Measurements from ENCODE around the gene GSTA1.

GRCh38 chr6:52754443-52754842, 49.2 kb downstream of the GSTA1 start:
- TF ChIP-seq CTCF (IDR thresholded peaks at IDR 0.05), result no peak
- TF ChIP-seq POLR2AphosphoS5 (IDR thresholded peaks at IDR 0.05; ENCODE audit: low read depth, low read length), result no peak
- no peak for TF ChIP-seq SIN3A (IDR thresholded peaks at IDR 0.05; ENCODE audit: borderline replicate concordance, insufficient read depth, low read depth, low read length)
- TF ChIP-seq, protein P1, sequence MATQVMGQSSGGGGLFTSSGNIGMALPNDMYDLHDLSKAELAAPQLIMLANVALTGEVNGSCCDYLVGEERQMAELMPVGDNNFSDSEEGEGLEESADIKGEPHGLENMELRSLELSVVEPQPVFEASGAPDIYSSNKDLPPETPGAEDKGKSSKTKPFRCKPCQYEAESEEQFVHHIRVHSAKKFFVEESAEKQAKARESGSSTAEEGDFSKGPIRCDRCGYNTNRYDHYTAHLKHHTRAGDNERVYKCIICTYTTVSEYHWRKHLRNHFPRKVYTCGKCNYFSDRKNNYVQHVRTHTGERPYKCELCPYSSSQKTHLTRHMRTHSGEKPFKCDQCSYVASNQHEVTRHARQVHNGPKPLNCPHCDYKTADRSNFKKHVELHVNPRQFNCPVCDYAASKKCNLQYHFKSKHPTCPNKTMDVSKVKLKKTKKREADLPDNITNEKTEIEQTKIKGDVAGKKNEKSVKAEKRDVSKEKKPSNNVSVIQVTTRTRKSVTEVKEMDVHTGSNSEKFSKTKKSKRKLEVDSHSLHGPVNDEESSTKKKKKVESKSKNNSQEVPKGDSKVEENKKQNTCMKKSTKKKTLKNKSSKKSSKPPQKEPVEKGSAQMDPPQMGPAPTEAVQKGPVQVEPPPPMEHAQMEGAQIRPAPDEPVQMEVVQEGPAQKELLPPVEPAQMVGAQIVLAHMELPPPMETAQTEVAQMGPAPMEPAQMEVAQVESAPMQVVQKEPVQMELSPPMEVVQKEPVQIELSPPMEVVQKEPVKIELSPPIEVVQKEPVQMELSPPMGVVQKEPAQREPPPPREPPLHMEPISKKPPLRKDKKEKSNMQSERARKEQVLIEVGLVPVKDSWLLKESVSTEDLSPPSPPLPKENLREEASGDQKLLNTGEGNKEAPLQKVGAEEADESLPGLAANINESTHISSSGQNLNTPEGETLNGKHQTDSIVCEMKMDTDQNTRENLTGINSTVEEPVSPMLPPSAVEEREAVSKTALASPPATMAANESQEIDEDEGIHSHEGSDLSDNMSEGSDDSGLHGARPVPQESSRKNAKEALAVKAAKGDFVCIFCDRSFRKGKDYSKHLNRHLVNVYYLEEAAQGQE (IDR thresholded peaks at IDR 0.05; ENCODE audit: insufficient read depth in 1 of 2, low read depth in 2 of 2, low read length in 1 of 2), result no peak
- no peak for TF ChIP-seq TCF7L2 (IDR thresholded peaks at IDR 0.05; ENCODE audit: low read depth, low read length)
